ENCODE results near the gene BORCS6. TPM values are rescaled to one million over a fixed set of nuclear protein-coding genes. Genes with fewer than 3 reads are reported as not detected.

Gene BORCS6
- total and polyA plus RNA-seq, 9 of the 15 experiments (the other 6 are each of a cell fraction or from before 2014, with no cell fraction given): 0.01 to 7.4 (median 2.3) TPM

- no peak for TF ChIP-seq ZBTB34 (CRISPR knock-in tag; IDR thresholded peaks at IDR 0.05)
- TF ChIP-seq SRSF3 (IDR thresholded peaks at IDR 0.05; ENCODE audit: insufficient read depth, low read length): no peak
- TF ChIP-seq CHD7 (IDR thresholded peaks at IDR 0.05; ENCODE audit: low read depth, low read length): peak; percentile 87
- TF ChIP-seq GTF2B (IDR thresholded peaks at IDR 0.05; ENCODE audit: extremely low read depth, insufficient read length): no peak
- TF ChIP-seq ZNF311 (CRISPR knock-in tag; IDR thresholded peaks at IDR 0.05): no peak
Observed at GRCh38 chr17:8186446-8186786, 3.6 kb downstream of the BORCS6 start (continued).
